NT2/D1 (cell line): ENCODE measurements around the gene SQSTM1.

ENCODE experiments used
- SUZ12 ChIP-seq: IDR thresholded peaks from 2 replicates; pipeline ENCODE4 v1.6.1; 2011; ENCODE audit not compliant: insufficient read length, insufficient read depth; ENCODE audit errors: extremely low read depth
- YY1 ChIP-seq: IDR thresholded peaks from 2 replicates; pipeline ENCODE4 v1.6.1; 2011; ENCODE audit not compliant: insufficient read length, insufficient read depth
- ZNF274 ChIP-seq: IDR thresholded peaks from 2 replicates; pipeline ENCODE4 v1.6.1; 2011; ENCODE audit warnings: mild to moderate bottlenecking, low read depth, low read length

DNA sequence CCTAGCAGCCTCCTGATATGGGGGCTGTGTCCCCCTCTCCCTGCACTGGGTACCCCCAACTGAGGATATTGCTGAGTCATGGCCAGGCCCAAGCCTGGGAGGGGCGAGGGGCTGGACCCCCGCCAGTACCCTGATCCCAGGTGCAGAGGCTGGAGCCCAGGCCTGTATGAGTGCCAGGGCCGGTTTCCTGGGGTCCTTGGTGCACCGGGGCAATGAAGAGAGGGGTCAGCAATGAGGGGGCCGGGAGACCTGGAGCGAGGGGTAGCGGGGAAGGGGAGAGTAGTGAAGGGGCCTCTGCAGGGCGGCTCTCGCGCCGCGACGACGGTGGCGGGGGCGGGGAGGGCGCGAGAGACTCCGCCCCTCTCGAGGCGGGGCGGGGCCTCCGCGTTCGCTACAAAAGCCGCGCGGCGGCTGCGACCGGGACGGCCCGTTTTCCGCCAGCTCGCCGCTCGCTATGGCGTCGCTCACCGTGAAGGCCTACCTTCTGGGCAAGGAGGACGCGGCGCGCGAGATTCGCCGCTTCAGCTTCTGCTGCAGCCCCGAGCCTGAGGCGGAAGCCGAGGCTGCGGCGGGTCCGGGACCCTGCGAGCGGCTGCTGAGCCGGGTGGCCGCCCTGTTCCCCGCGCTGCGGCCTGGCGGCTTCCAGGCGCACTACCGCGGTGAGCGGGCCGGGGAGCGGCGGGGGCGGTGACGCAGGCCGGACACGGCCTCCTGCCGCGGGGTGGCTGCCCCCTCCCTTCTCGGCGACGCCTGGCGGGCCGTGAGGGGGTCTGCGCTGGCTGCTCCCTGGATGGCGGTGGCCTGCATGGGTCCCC lies at the start of gene SQSTM1:
- no peak for TF ChIP-seq YY1
- TF ChIP-seq ZNF274, result no peak
- TF ChIP-seq SUZ12, result no peak
